ENCODE data around the gene CELF4.
"Not testable (repeated sequence)": the region's sequence is repeated elsewhere in the genome, so short reads cannot be mapped to it uniquely, and the experiment has no call there.

Gene CELF4

GRCh38 chr18:37385846-37386778, 179.5 kb downstream of the CELF4 start:
- peak; percentile 77 for DNase-seq

GRCh38 chr18:37383846-37384595, 181.6 kb downstream of the CELF4 start:
- no peak for DNase-seq

GRCh38 chr18:37383036-37383785, 182.4 kb downstream of the CELF4 start:
- no peak for DNase-seq

- DNase-seq, result no peak
Measured at GRCh38 chr18:37381554-37381953, 184.0 kb downstream of the CELF4 start.

- no peak for DNase-seq
Measured at GRCh38 chr18:37380546-37381110, 185.0 kb downstream of the CELF4 start.

GRCh38 chr18:37378336-37379010, 187.1 kb downstream of the CELF4 start:
- no peak for DNase-seq

GRCh38 chr18:37375181-37375580, 190.4 kb downstream of the CELF4 start:
- DNase-seq, result no peak

- DNase-seq, result no peak
Measured at GRCh38 chr18:37368110-37368954, 197.3 kb downstream of the CELF4 start.

- no peak for DNase-seq
Measured at GRCh38 chr18:37364237-37364636, 201.4 kb downstream of the CELF4 start.

GRCh38 chr18:37362158-37362890, 203.3 kb downstream of the CELF4 start:
- DNase-seq, result no peak

- no peak for DNase-seq
Measured at GRCh38 chr18:37361335-37362157, 204.1 kb downstream of the CELF4 start.

- DNase-seq, result not testable (repeated sequence)
Measured at GRCh38 chr18:37358061-37358460, 207.5 kb downstream of the CELF4 start.

GRCh38 chr18:37355772-37356171, 209.8 kb downstream of the CELF4 start:
- no peak for DNase-seq

GRCh38 chr18:37351110-37351509, 214.5 kb downstream of the CELF4 start:
- DNase-seq, result no peak

- no peak for DNase-seq
Measured at GRCh38 chr18:37348729-37349128, 216.9 kb downstream of the CELF4 start.

GRCh38 chr18:37346048-37346447, 219.6 kb downstream of the CELF4 start:
- DNase-seq, result no peak

- no peak for DNase-seq
Measured at GRCh38 chr18:37343542-37343851, 222.1 kb downstream of the CELF4 start.

- no peak for DNase-seq
Measured at GRCh38 chr18:37341473-37342086, 224.0 kb downstream of the CELF4 start.

- DNase-seq, result no peak
Measured at GRCh38 chr18:37341016-37341415, 224.6 kb downstream of the CELF4 start.

Data from NCI-H510A treated with DMSO at 0.1 percent for 48 hours (cell line).